ENCODE data around the gene ZGLP1. TPM values are rescaled to one million over a fixed set of nuclear protein-coding genes. Genes with fewer than 3 reads are reported as not detected.

Gene ZGLP1
- total and polyA plus RNA-seq, 2 of the 13 experiments (the other 11 are each of a cell fraction or from before 2014, with no cell fraction given): 2.4 to 3.0 TPM

GRCh38 chr19:10270616-10271394 lies 38.8 kb downstream of the ZGLP1 start, which contains the start of gene ICAM1 (continued):
- TF ChIP-seq PATZ1 (CRISPR knock-in tag; IDR thresholded peaks at IDR 0.05): peak; percentile 98
- no peak for TF ChIP-seq SMC3 (IDR thresholded peaks at IDR 0.05; ENCODE audit: low read length)
- no peak for TF ChIP-seq PLSCR1 (CRISPR knock-in tag; IDR thresholded peaks at IDR 0.05; ENCODE audit: borderline replicate concordance)
- no peak for TF ChIP-seq USF2 (IDR thresholded peaks at IDR 0.05; ENCODE audit: low read depth, low read length)
- TF ChIP-seq USF2 (CRISPR knock-in tag; IDR thresholded peaks at IDR 0.05; ENCODE audit: borderline replicate concordance): peak; percentile 77; the same call in 1 of the 2 replicates
- TF ChIP-seq, protein P1, sequence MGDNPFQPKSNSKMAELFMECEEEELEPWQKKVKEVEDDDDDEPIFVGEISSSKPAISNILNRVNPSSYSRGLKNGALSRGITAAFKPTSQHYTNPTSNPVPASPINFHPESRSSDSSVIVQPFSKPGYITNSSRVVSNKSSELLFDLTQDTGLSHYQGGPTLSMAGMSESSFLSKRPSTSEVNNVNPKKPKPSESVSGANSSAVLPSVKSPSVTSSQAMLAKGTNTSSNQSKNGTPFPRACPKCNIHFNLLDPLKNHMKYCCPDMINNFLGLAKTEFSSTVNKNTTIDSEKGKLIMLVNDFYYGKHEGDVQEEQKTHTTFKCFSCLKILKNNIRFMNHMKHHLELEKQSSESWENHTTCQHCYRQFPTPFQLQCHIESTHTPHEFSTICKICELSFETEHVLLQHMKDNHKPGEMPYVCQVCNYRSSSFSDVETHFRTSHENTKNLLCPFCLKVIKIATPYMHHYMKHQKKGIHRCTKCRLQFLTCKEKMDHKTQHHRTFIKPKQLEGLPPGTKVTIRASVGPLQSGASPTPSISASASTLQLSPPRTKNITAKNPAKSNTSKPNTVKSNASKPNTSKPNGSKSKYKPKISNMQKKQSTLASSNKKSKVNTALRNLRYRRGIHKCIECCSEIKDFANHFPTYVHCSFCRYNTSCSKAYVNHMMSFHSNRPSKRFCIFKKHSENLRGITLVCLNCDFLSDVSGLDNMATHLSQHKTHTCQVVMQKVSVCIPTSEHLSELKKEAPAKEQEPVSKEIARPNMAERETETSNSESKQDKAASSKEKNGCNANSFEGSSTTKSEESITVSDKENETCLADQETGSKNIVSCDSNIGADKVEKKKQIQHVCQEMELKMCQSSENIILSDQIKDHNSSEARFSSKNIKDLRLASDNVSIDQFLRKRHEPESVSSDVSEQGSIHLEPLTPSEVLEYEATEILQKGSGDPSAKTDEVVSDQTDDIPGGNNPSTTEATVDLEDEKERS (CRISPR knock-in tag; IDR thresholded peaks at IDR 0.05): peak; percentile 90
- TF ChIP-seq FOXO1 (CRISPR knock-in tag; IDR thresholded peaks at IDR 0.05): no peak; the same call in 1 of the 2 replicates
- peak; percentile 92 for TF ChIP-seq KAT8 (CRISPR knock-in tag; IDR thresholded peaks at IDR 0.05)
- TF ChIP-seq MAFK (conservative IDR thresholded peaks at IDR 0.05 in 1 of 2, IDR thresholded peaks at IDR 0.05 in 1 of 2; ENCODE audit: low read length in 2 of 2): no peak
- TF ChIP-seq, protein P2, sequence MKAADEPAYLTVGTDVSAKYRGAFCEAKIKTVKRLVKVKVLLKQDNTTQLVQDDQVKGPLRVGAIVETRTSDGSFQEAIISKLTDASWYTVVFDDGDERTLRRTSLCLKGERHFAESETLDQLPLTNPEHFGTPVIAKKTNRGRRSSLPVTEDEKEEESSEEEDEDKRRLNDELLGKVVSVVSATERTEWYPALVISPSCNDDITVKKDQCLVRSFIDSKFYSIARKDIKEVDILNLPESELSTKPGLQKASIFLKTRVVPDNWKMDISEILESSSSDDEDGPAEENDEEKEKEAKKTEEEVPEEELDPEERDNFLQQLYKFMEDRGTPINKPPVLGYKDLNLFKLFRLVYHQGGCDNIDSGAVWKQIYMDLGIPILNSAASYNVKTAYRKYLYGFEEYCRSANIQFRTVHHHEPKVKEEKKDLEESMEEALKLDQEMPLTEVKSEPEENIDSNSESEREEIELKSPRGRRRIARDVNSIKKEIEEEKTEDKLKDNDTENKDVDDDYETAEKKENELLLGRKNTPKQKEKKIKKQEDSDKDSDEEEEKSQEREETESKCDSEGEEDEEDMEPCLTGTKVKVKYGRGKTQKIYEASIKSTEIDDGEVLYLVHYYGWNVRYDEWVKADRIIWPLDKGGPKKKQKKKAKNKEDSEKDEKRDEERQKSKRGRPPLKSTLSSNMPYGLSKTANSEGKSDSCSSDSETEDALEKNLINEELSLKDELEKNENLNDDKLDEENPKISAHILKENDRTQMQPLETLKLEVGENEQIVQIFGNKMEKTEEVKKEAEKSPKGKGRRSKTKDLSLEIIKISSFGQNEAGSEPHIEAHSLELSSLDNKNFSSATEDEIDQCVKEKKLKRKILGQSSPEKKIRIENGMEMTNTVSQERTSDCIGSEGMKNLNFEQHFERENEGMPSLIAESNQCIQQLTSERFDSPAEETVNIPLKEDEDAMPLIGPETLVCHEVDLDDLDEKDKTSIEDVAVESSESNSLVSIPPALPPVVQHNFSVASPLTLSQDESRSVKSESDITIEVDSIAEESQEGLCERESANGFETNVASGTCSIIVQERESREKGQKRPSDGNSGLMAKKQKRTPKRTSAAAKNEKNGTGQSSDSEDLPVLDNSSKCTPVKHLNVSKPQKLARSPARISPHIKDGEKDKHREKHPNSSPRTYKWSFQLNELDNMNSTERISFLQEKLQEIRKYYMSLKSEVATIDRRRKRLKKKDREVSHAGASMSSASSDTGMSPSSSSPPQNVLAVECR (CRISPR knock-in tag; IDR thresholded peaks at IDR 0.05; ENCODE audit: borderline replicate concordance): peak; percentile 94
- peak; percentile 97 for TF ChIP-seq MAX (IDR thresholded peaks at IDR 0.05)
- TF ChIP-seq ZNF44 (CRISPR knock-in tag; IDR thresholded peaks at IDR 0.05): no peak
- no peak for TF ChIP-seq KAT7 (CRISPR knock-in tag; IDR thresholded peaks at IDR 0.05; ENCODE audit: borderline replicate concordance)
- 0 out of 2 replicates have a peak, but pooled peaks have one; percentile 16 for TF ChIP-seq STAT5B (CRISPR knock-in tag; IDR thresholded peaks at IDR 0.05)

Measured in HepG2 (cell line).